GM12878 (cell line): ENCODE measurements around the gene UMOD. TPM values are rescaled to one million over a fixed set of nuclear protein-coding genes. Genes with fewer than 3 reads are reported as not detected.

Experiments
- ATAC-seq: fragments of 200-7000 bp; cut with Tn5 transposase; 3 replicates; pipeline ENCODE4 v1.9.1; 2020; ENCODE audit warnings: mild to moderate bottlenecking, moderate library complexity
- BruUV-seq: library from RNA; stranded (reverse); fragments of 400-500 nt; replicated peaks from 2 replicates; lab custom pipeline; 2021; lab: Mats Ljungman, UMichigan
- CTCF ChIA-PET: fragments of 300-600 bp; sonication (Branson Sonifier 250); formaldehyde crosslinking; extraction: SDS; loops from one replicate; lab custom pipeline; 2021; ENCODE audit warnings: inconsistent platforms; lab: Yijun Ruan, JAX
- POLR2A ChIA-PET: fragments of 350-600 bp; formaldehyde crosslinking; extraction: SDS; loops from one replicate; lab custom pipeline; 2021; ENCODE audit warnings: inconsistent platforms; lab: Charles Lee
- RAD21 ChIA-PET: fragments of 300-600 bp; sonication (Branson Sonifier 250); formaldehyde crosslinking; loops from one replicate; lab custom pipeline; 2023; ENCODE audit warnings: antibody characterized with exemption; ENCODE audit not compliant: unreplicated experiment; lab: Charles Lee
- SMC1A ChIA-PET: fragments of 300-600 bp; sonication (Branson Sonifier 250); formaldehyde crosslinking; loops from one replicate; lab custom pipeline; 2023; ENCODE audit not compliant: unreplicated experiment, uncharacterized antibody; lab: Charles Lee
- DNase-seq: peaks from one replicate; pipeline ENCODE4 v3.0.0-alpha.2; 2011; ENCODE audit warnings: low read depth, low spot score
- FAIRE-seq: peaks from 3 replicates; lab custom pipeline; 2011; peaks lifted over from hg19 to GRCh38; lab: Jason Lieb, UNC
- H2AFZ ChIP-seq: 2 replicates; pipeline ENCODE4 v1.6.0; 2011; ENCODE audit warnings: low read depth, low read length, control low read depth; ENCODE audit not compliant: control insufficient read depth
- H3K27ac ChIP-seq: 2 replicates; pipeline ENCODE4 v1.5.1; 2011; ENCODE audit warnings: control low read depth; ENCODE audit not compliant: control insufficient read depth, insufficient read depth
- H3K27me3 ChIP-seq, 2 experiments: replicated peaks in 1 of 2; 2 replicates each; pipeline versions ENCODE4 v1.6.0 to v1.6.1; 2011; ENCODE audit warnings: low read length in 1 of 2; ENCODE audit not compliant: control insufficient read depth in 2 of 2, insufficient read depth in 2 of 2
- H3K36me3 ChIP-seq, 2 experiments: 2 replicates each; pipeline ENCODE4 v1.5.1; 2011; ENCODE audit warnings: low read length in 1 of 2; ENCODE audit not compliant: control insufficient read depth in 2 of 2, insufficient read depth in 2 of 2
- H3K4me1 ChIP-seq: 2 replicates; pipeline ENCODE4 v1.6.1; 2011; ENCODE audit warnings: mild to moderate bottlenecking, low read length, moderate library complexity, mixed read lengths; ENCODE audit not compliant: control insufficient read depth, insufficient read depth
- H3K4me2 ChIP-seq: 2 replicates; pipeline ENCODE4 v1.6.0; 2011; ENCODE audit warnings: control low read depth; ENCODE audit not compliant: control insufficient read depth, insufficient read depth
- H3K4me3 ChIP-seq: fragments of 200-600 bp; sonication (generic); 2 replicates; pipeline ENCODE4 v1.5.1; 2016
- H3K79me2 ChIP-seq: 2 replicates; pipeline ENCODE4 v1.6.0; 2011; ENCODE audit warnings: low read length; ENCODE audit not compliant: control insufficient read depth, insufficient read depth
- H3K9ac ChIP-seq: 2 replicates; pipeline ENCODE4 v1.8.0; 2011; ENCODE audit warnings: low read length, control low read depth, mixed read lengths; ENCODE audit not compliant: control insufficient read depth, insufficient read depth
- H3K9me3 ChIP-seq: replicated peaks from 3 replicates; pipeline ENCODE4 v1.5.1; 2011; ENCODE audit warnings: mild to moderate bottlenecking, low read length; ENCODE audit not compliant: control insufficient read depth, insufficient read depth
- H4K20me1 ChIP-seq: 2 replicates; pipeline ENCODE4 v1.6.0; 2011; ENCODE audit not compliant: control insufficient read depth, insufficient read depth
- NBN ChIP-seq: fragments of 450-650 bp; IDR thresholded peaks from 2 replicates; pipeline ENCODE4 v1.6.1; 2016
- NFYA ChIP-seq: IDR thresholded peaks from 2 replicates; pipeline ENCODE4 v1.6.1; 2011; ENCODE audit warnings: low read depth, mild to moderate bottlenecking, low read length, improper control_type of control experiment, borderline replicate concordance
- TAF1 ChIP-seq: IDR thresholded peaks from 2 replicates; pipeline ENCODE4 v1.6.1; 2011; ENCODE audit warnings: mild to moderate bottlenecking, low read depth, low read length, borderline replicate concordance
- ZNF207 ChIP-seq: fragments of 450-650 bp; IDR thresholded peaks from 2 replicates; pipeline ENCODE4 v1.6.1; 2014; ENCODE audit warnings: antibody characterized with exemption, mild to moderate bottlenecking, borderline replicate concordance
- ZZZ3 ChIP-seq: IDR thresholded peaks from 2 replicates; pipeline ENCODE4 v1.6.1; 2011; ENCODE audit warnings: low read depth; ENCODE audit not compliant: control insufficient read depth, insufficient read length
- WGBS: methylation state at CpG from one replicate; pipeline ENCODE4 v1.1.6; 2016; ENCODE audit warnings: low lambda C conversion rate; ENCODE audit not compliant: insufficient replicate concordance, insufficient coverage; ENCODE audit errors: missing lambda C conversion rate; 5-methylcytosine and 5-hydroxymethylcytosine counted together
- in situ Hi-C: fragments of 300-500 bp; cut with MboI; formaldehyde crosslinking; loops from 9 replicates; pipeline ENCODE4 v1.14.3; 2018; ENCODE audit warnings: mixed read lengths
- intact Hi-C: fragments of 100-400 bp; cut with micrococcal nuclease; formaldehyde crosslinking; loops from one replicate; pipeline ENCODE4 v1.14.2; 2022; ENCODE audit not compliant: unreplicated experiment
- polyA plus RNA-seq, 11 experiments: library from polyadenylated mRNA; depleted of rRNA in 4 of 11; unstranded in 6 of 11; stranded (reverse) in 5 of 11; fragments of >200 nt; fragmentation: Nextera tagmentation in 4 of 11; fragmentation: Illumina TruSeq in 1 of 11; extraction: Ambion mirVana in 4 of 11; extraction: Trizol in 1 of 11; gene quantifications; 1 replicate in 1 of 11; 2 replicates in 10 of 11; pipeline versions ENCODE4 v1.2.1 to v1.2.3, GENCODE V29; 2011 to 2016; ENCODE audit warnings: inconsistent platforms in 2 of 11, missing spikeins in 2 of 11, low read depth in 1 of 11
- total RNA-seq, 4 experiments: library from RNA; depleted of rRNA in 3 of 4; stranded (reverse); fragments of >200 nt in 3 of 4; fragmentation: Illumina TruSeq in 1 of 4; extraction: Trizol in 1 of 4; gene quantifications; 2 replicates each; pipeline versions ENCODE4 v1.2.1 to v1.2.3, GENCODE V29; 2013 to 2021
- TF ChIP-seq, protein P1 (sequence below): IDR thresholded peaks from 2 replicates; pipeline ENCODE4 v1.6.1; 2012; ENCODE audit warnings: mild to moderate bottlenecking, low read depth, low read length

The UMOD gene
- total and polyA plus RNA-seq, 10 of the 15 experiments (the other 5 are each of a cell fraction or from before 2014, with no cell fraction given) = not detected

DNA sequence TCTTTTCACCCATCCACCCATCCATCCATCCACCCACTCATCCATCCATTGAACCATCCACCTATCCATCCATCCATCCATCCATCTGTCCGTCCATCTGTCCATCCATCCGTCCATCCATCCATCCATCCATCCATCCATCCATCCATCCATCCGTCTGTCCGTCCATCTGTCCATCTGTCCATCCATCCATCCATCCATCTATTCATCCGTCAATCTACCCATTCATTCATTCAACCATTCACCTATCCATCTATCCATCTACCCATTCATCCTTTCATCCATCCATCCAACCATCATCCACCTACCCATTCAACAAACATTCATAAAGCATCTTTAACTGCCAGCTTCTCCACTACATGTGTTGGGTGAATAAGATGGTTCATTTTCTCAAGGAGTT, 54.1 kb downstream of the UMOD start (continued):
- TF ChIP-seq, protein P1, sequence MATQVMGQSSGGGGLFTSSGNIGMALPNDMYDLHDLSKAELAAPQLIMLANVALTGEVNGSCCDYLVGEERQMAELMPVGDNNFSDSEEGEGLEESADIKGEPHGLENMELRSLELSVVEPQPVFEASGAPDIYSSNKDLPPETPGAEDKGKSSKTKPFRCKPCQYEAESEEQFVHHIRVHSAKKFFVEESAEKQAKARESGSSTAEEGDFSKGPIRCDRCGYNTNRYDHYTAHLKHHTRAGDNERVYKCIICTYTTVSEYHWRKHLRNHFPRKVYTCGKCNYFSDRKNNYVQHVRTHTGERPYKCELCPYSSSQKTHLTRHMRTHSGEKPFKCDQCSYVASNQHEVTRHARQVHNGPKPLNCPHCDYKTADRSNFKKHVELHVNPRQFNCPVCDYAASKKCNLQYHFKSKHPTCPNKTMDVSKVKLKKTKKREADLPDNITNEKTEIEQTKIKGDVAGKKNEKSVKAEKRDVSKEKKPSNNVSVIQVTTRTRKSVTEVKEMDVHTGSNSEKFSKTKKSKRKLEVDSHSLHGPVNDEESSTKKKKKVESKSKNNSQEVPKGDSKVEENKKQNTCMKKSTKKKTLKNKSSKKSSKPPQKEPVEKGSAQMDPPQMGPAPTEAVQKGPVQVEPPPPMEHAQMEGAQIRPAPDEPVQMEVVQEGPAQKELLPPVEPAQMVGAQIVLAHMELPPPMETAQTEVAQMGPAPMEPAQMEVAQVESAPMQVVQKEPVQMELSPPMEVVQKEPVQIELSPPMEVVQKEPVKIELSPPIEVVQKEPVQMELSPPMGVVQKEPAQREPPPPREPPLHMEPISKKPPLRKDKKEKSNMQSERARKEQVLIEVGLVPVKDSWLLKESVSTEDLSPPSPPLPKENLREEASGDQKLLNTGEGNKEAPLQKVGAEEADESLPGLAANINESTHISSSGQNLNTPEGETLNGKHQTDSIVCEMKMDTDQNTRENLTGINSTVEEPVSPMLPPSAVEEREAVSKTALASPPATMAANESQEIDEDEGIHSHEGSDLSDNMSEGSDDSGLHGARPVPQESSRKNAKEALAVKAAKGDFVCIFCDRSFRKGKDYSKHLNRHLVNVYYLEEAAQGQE = no peak

DNA sequence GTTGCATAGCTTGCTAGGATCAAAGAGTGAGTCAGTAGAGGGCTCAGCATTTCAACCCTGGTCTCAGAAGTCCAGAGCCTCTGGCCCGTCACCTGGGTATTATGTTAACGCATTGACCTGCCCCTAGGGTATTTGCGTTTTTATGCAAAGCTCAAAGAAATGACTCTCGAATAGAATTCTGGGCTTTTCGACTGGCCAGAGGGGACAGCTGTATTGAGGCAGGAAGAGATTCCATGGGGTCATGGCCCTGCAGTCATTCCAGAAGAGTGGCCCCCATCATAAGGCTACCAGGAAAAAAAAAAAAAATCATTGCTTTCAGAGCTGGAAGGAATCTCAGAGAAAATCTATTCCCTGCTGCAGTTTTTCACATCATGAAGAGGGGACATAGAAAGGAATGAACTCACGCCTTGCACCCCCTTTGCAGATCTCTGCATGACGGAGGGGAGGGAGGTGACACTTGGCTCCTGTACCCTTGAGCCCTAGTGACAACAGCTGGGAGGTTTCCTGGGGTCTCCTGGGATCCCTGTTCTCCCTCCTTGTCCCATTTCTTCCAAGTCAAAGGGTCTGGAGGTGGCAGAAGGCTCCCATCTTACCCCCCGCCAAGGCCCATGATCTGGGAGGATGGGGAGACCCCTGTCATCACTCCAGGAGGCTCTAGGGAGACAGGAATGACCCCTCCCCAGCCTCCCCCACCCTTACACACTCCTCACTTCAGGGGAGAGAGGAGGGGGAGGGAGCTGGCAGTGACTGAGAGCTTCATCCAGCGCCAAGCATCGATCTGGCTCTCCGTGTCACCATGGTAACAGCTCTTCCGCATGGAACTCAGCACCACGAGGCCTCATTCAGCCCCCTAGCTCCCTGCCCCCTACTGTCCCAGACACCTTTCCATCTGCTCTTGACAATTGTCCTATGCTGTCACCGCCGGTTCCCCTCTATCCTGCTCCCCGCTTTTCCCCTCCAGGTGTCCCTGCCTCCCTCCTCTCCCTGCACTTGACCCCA, 61.0 kb downstream of the UMOD start:
- BruUV-seq = no TSS peak
- no peak overlapping the region for H3K27ac ChIP-seq
- no peaks in the 10 kb centered on the region for H3K36me3 ChIP-seq
- ChIA-PET POLR2A (no interaction called here), RAD21 (no interaction called here), CTCF (interaction anchor here (1.2 to 2.3 kb wide), 3 partner anchors 9 to 384 kb away, joined by 3 to 9 read pairs (median 7); no protein-coding TSS in a partner anchor), SMC1A (interaction anchor here (1.1 to 1.6 kb wide), 2 partner anchors 7 to 98 kb away, joined by 3 read pairs; no protein-coding TSS in a partner anchor)
- H3K4me3 ChIP-seq = no peak overlapping the region
- H3K9ac ChIP-seq = no peak overlapping the region
- H3K4me2 ChIP-seq = no peak overlapping the region
- H3K79me2 ChIP-seq = no peaks in the 10 kb centered on the region
- in situ Hi-C loops = no loop called here
- H3K4me1 ChIP-seq = no peaks in the 10 kb centered on the region
- no peak overlapping the region for H2AFZ ChIP-seq
- H3K9me3 ChIP-seq = no peaks in the 10 kb centered on the region
- WGBS = 15% methylated on average over 13 of the region's 16 CpGs
- intact Hi-C loops = no loop called here
- ATAC-seq = no peak
- DNase-seq = no peak
- TF ChIP-seq NBN (no peak), ZZZ3 (no peak), NFYA (no peak), ZNF207 (no peak), TAF1 (no peak)
- no peaks in the 10 kb centered on the region for H4K20me1 ChIP-seq
- no peak for FAIRE-seq
- no peaks in the 10 kb centered on the region for H3K27me3 ChIP-seq
